ENCODE data around the gene RPTOR. TPM values are rescaled to one million over a fixed set of nuclear protein-coding genes. Genes with fewer than 3 reads are reported as not detected.
"Not testable (repeated sequence)": the region's sequence is repeated elsewhere in the genome, so short reads cannot be mapped to it uniquely, and the experiment has no call there.

The RPTOR gene
- polyA plus RNA-seq, 1 experiment: 10.8 TPM

- TF ChIP-seq CTCF (IDR thresholded peaks at IDR 0.05; ENCODE audit: insufficient read depth, low read depth, low read length): no peak
- POLR2A ChIA-PET: no interaction called here
- Histone ChIP-seq H3K4me3 (ENCODE audit: low read depth, low read length) (no peak overlapping the region), H3K27me3 (ENCODE audit: control insufficient read depth, insufficient read depth, low read length) (no peaks in the 10 kb centered on the region), H3K36me3 (ENCODE audit: control insufficient read depth, insufficient read depth, low read length) (peaks cover 2% of the 10 kb centered on the region; the same call in 1 of the 2 replicates)
- CTCF ChIA-PET: interaction anchor here (1.2 kb wide), 1 partner anchor 13 kb away, joined by 3 read pairs; no protein-coding TSS in a partner anchor
- no peak for DNase-seq (ENCODE audit: low read depth)
Observed at GRCh38 chr17:80874866-80875445, 330.3 kb downstream of the RPTOR start.

GRCh38 chr17:80875480-80875995 lies 330.9 kb downstream of the RPTOR start:
- POLR2A ChIA-PET; CTCF ChIA-PET; H3K36me3 ChIP-seq (ENCODE audit: control insufficient read depth, insufficient read depth, low read length); H3K4me3 ChIP-seq (ENCODE audit: low read depth, low read length); H3K27me3 ChIP-seq (ENCODE audit: control insufficient read depth, insufficient read depth, low read length); DNase-seq (ENCODE audit: low read depth): not testable (repeated sequence)

- H3K4me3 ChIP-seq (ENCODE audit: low read depth, low read length); H3K27me3 ChIP-seq (ENCODE audit: control insufficient read depth, insufficient read depth, low read length); POLR2A ChIA-PET; H3K36me3 ChIP-seq (ENCODE audit: control insufficient read depth, insufficient read depth, low read length); DNase-seq (ENCODE audit: low read depth); CTCF ChIA-PET: not testable (repeated sequence)
Observed at GRCh38 chr17:80876456-80876949, 331.9 kb downstream of the RPTOR start.

GRCh38 chr17:80876950-80877728 lies 332.5 kb downstream of the RPTOR start:
- H3K27me3 ChIP-seq (ENCODE audit: control insufficient read depth, insufficient read depth, low read length): no peaks in the 10 kb centered on the region
- no peak overlapping the region for H3K4me3 ChIP-seq (ENCODE audit: low read depth, low read length)
- DNase-seq (ENCODE audit: low read depth): no peak
- CTCF ChIA-PET: interaction anchor here (0.7 to 1.3 kb wide), 2 partner anchors 15 to 93 kb away, joined by 3 to 4 read pairs; no protein-coding TSS in a partner anchor
- POLR2A ChIA-PET: no interaction called here
- TF ChIP-seq CTCF (IDR thresholded peaks at IDR 0.05; ENCODE audit: insufficient read depth, low read depth, low read length): no peak
- H3K36me3 ChIP-seq (ENCODE audit: control insufficient read depth, insufficient read depth, low read length): peaks cover 4% of the 10 kb centered on the region

GRCh38 chr17:80877729-80878303 lies 333.2 kb downstream of the RPTOR start:
- Histone ChIP-seq H3K36me3 (ENCODE audit: control insufficient read depth, insufficient read depth, low read length) (peaks cover 3% of the 10 kb centered on the region), H3K27me3 (ENCODE audit: control insufficient read depth, insufficient read depth, low read length) (no peaks in the 10 kb centered on the region), H3K4me3 (ENCODE audit: low read depth, low read length) (no peak overlapping the region)
- ChIA-PET CTCF (interaction anchor here (0.7 to 1.3 kb wide), 2 partner anchors 14 to 92 kb away, joined by 3 to 4 read pairs; no protein-coding TSS in a partner anchor), POLR2A (no interaction called here)
- DNase-seq (ENCODE audit: low read depth): no peak
- no peak for TF ChIP-seq CTCF (IDR thresholded peaks at IDR 0.05; ENCODE audit: insufficient read depth, low read depth, low read length)

All from BJ (cell line).